Mesenchymal stem cell (in vitro differentiated cells and primary cell): ENCODE data around the gene RBM23.
A peak's percentile ranks its signal among the peaks of the same experiment; 100 is the strongest.

Experiments
- DNase-seq: peaks from one replicate; pipeline ENCODE4 v3.0.0-alpha.2; 2013
- H2AFZ ChIP-seq: one replicate; pipeline ENCODE4 v1.6.1; 2013; ENCODE audit warnings: low read depth, mild to moderate bottlenecking, control low read depth, inconsistent platforms, low read length, moderate library complexity
- H2AK5ac ChIP-seq: 2 replicates; pipeline ENCODE4 v1.6.1; 2013; ENCODE audit warnings: low read length, moderate library complexity, mild to moderate bottlenecking, inconsistent platforms; ENCODE audit not compliant: severe bottlenecking
- H2BK120ac ChIP-seq: one replicate; pipeline ENCODE4 v1.6.1; 2013; ENCODE audit warnings: low read depth, mild to moderate bottlenecking, inconsistent platforms, low read length, moderate library complexity
- H2BK12ac ChIP-seq, 2 experiments: one replicate each; pipeline ENCODE4 v1.6.1; 2013; ENCODE audit warnings: inconsistent platforms in 2 of 2, low read length in 2 of 2, mild to moderate bottlenecking in 2 of 2, moderate library complexity in 2 of 2, control low read depth in 1 of 2
- H2BK15ac ChIP-seq: one replicate; pipeline ENCODE4 v1.6.1; 2013; ENCODE audit warnings: mild to moderate bottlenecking, low read depth, inconsistent platforms; ENCODE audit not compliant: poor library complexity, severe bottlenecking
- H2BK5ac ChIP-seq: 2 replicates; pipeline ENCODE4 v1.6.1; 2013; ENCODE audit warnings: low read depth, mild to moderate bottlenecking, low read length, control low read depth, inconsistent platforms; ENCODE audit not compliant: poor library complexity, severe bottlenecking
- H3K14ac ChIP-seq, 2 experiments: one replicate each; pipeline ENCODE4 v1.6.1; 2013; ENCODE audit warnings: inconsistent platforms in 2 of 2, low read length in 2 of 2, control low read depth in 1 of 2, mild to moderate bottlenecking in 1 of 2, moderate library complexity in 1 of 2
- H3K18ac ChIP-seq, 2 experiments: one replicate each; pipeline ENCODE4 v1.6.1; 2013; ENCODE audit warnings: inconsistent platforms in 2 of 2, low read length in 2 of 2, control low read depth in 1 of 2, low read depth in 1 of 2, mild to moderate bottlenecking in 1 of 2
- H3K23ac ChIP-seq, 2 experiments: one replicate each; pipeline ENCODE4 v1.6.1; 2013; ENCODE audit warnings: inconsistent platforms in 2 of 2, low read length in 2 of 2, mild to moderate bottlenecking in 2 of 2, moderate library complexity in 2 of 2, control low read depth in 1 of 2
- H3K27ac ChIP-seq: 2 replicates; pipeline ENCODE4 v1.5.1; 2013; ENCODE audit warnings: mild to moderate bottlenecking, moderate library complexity, low read length, control low read depth, inconsistent platforms; ENCODE audit not compliant: poor library complexity, severe bottlenecking
- H3K27me3 ChIP-seq, 2 experiments: 2 replicates each; pipeline versions ENCODE4 v1.6.1 to v1.7.0; 2013; ENCODE audit warnings: low read length in 2 of 2, mild to moderate bottlenecking in 2 of 2, moderate library complexity in 2 of 2, control low read depth in 1 of 2, inconsistent platforms in 1 of 2; ENCODE audit not compliant: control insufficient read depth in 1 of 2, insufficient read depth in 1 of 2
- H3K36me3 ChIP-seq, 2 experiments: 2 replicates each; pipeline versions ENCODE4 v1.6.1 to v1.7.0; 2013; ENCODE audit warnings: low read length in 2 of 2, control low read depth in 1 of 2, inconsistent platforms in 1 of 2, low read depth in 1 of 2, mild to moderate bottlenecking in 1 of 2; ENCODE audit not compliant: insufficient read depth in 2 of 2, control insufficient read depth in 1 of 2
- H3K4ac ChIP-seq, 2 experiments: one replicate each; pipeline ENCODE4 v1.6.1; 2013; ENCODE audit warnings: inconsistent platforms in 2 of 2, low read length in 2 of 2, mild to moderate bottlenecking in 2 of 2, moderate library complexity in 2 of 2, control low read depth in 1 of 2, low read depth in 1 of 2
- H3K4me1 ChIP-seq: 2 replicates; pipeline ENCODE4 v1.6.1; 2013; ENCODE audit warnings: low read depth, low read length, control low read depth; ENCODE audit not compliant: control insufficient read depth, insufficient read depth
- H3K4me2 ChIP-seq: 2 replicates; pipeline ENCODE4 v1.6.1; 2013; ENCODE audit warnings: low read length, mild to moderate bottlenecking, inconsistent platforms; ENCODE audit not compliant: poor library complexity, severe bottlenecking
- H3K4me3 ChIP-seq, 2 experiments: 2 replicates each; pipeline versions ENCODE4 v1.5.1 to v1.7.0; 2013; ENCODE audit warnings: low read length in 2 of 2, mild to moderate bottlenecking in 2 of 2, control low read depth in 1 of 2, low read depth in 1 of 2; ENCODE audit not compliant: insufficient read depth in 1 of 2
- H3K79me1 ChIP-seq: replicated peaks from 2 replicates; pipeline ENCODE4 v1.6.1; 2013; ENCODE audit warnings: mild to moderate bottlenecking, control low read depth, low read length, inconsistent platforms; ENCODE audit not compliant: poor library complexity, severe bottlenecking
- H3K9ac ChIP-seq: 2 replicates; pipeline ENCODE4 v1.7.0; 2013; ENCODE audit warnings: mild to moderate bottlenecking, low read length, moderate library complexity
- H3K9me3 ChIP-seq: 2 replicates; pipeline ENCODE4 v1.7.0; 2013; ENCODE audit warnings: mild to moderate bottlenecking, low read length; ENCODE audit not compliant: control insufficient read depth
- H4K8ac ChIP-seq: one replicate; pipeline ENCODE4 v1.6.1; 2013; ENCODE audit warnings: inconsistent platforms, mild to moderate bottlenecking, low read length, moderate library complexity
- H4K91ac ChIP-seq: one replicate; pipeline ENCODE4 v1.6.1; 2013; ENCODE audit warnings: mild to moderate bottlenecking, low read length, inconsistent platforms
- WGBS: methylation state at CpG from one replicate; pipeline ENCODE4 v1.1.7; 2013; ENCODE audit warnings: mixed read lengths; 5-methylcytosine and 5-hydroxymethylcytosine counted together

Gene RBM23

GRCh38 chr14:22929961-22930364 lies 11.0 kb upstream of the RBM23 start:
- Histone ChIP-seq H2AK5ac (no peak overlapping the region), H3K18ac (peak overlapping the region; percentile 31 to 81), H3K4ac (peak overlapping the region; percentile 31 to 32), H2BK120ac (no peak overlapping the region), H4K91ac (peak overlapping the region; percentile 61), H2BK15ac (no peak overlapping the region), H3K36me3 (peaks cover 7 to 24% of the 10 kb centered on the region in 2 experiments), H3K9me3 (no peaks in the 10 kb centered on the region), H3K27ac (peak overlapping the region; percentile 91), H3K4me2 (peak overlapping the region; percentile 74), H3K4me1 (peaks cover 10% of the 10 kb centered on the region), H3K79me1 (peaks cover 18% of the 10 kb centered on the region), H3K9ac (peak overlapping the region; percentile 85), H3K4me3 (peak overlapping the region; percentile 47 to 79), H4K8ac (peak overlapping the region; percentile 85), H2AFZ (peak overlapping the region; percentile 33), H3K27me3 (no peaks in the 10 kb centered on the region), H3K14ac (peak overlapping the region in 1 of 2 experiments; percentile 69), H2BK5ac (peak overlapping the region; percentile 24), H2BK12ac (peak overlapping the region in 1 of 2 experiments; percentile 29), H3K23ac (peak overlapping the region in 1 of 2 experiments; percentile 25)
- WGBS: 3% methylated on average over 1 of the region's 2 CpGs
- no peak for DNase-seq

DNA sequence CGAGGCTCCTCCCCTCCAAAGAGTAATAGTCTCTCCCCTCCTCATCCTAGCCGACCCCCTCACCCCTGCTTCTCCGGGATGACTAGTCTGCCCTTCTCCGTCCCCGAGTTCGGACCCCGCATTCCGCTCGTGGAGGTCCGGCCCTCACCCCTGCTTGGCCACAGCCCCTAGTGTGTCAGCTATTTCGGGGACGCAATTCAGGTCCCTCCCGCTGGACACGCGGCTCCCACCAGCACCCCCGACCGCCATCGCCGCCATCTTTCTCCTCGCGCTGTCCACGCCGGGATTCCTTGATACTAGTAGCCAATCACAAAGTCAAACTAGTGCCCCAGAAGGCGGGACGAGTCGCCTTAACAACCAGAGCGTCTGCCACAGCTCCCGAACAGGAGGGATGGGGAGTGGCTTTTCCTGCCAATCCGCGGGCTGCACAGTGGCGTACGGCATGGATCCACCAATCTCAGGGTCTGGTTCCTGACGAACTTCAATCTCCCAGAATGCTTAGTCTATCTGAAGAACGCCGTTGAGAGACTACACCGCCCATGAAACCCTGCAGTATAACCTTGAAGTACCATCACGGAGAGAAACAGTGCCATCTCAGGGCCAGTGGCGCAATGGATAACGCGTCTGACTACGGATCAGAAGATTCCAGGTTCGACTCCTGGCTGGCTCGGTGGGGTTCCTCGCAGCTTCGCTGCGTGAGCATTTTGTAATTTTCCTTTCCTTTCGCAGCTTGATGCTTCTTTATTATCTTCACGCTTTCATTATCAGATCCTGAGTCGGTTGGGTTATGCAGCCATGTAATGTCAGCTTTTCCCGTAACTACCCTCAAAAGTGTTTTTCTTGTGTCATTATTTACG lies 10.4 kb upstream of the RBM23 start, which contains the start of gene PRMT5:
PRMT5 (minus strand) TSS at position 273 of the 857 bp plus-strand sequence; CDS start at position 258, 15 bp downstream.
- H3K27ac ChIP-seq: peak within 1 kb of the TSS; percentile 91
- H2BK120ac ChIP-seq: peak within 1 kb of the TSS; percentile 78
- H3K18ac ChIP-seq: peak within 1 kb of the TSS; percentile 90 to 94
- peaks cover 10% of the 10 kb centered on the region for H3K4me1 ChIP-seq
- peak within 1 kb of the TSS; percentile 13 for H2BK15ac ChIP-seq
- no peaks in the 10 kb centered on the region for H3K27me3 ChIP-seq
- H3K23ac ChIP-seq: peak within 1 kb of the TSS; percentile 25 to 84
- peak within 1 kb of the TSS; percentile 31 to 56 for H3K4ac ChIP-seq
- no peaks in the 10 kb centered on the region for H3K9me3 ChIP-seq
- peak within 1 kb of the TSS; percentile 97 to 98 for H3K4me3 ChIP-seq
- peak within 1 kb of the TSS; percentile 98 for H3K9ac ChIP-seq
- H2BK5ac ChIP-seq: peak within 1 kb of the TSS; percentile 25
- peaks cover 23% of the 10 kb centered on the region for H3K79me1 ChIP-seq
- H2AFZ ChIP-seq: peak within 1 kb of the TSS; percentile 80
- no peak within 1 kb of the TSS for H2AK5ac ChIP-seq
- peaks cover 9 to 30% of the 10 kb centered on the region in 2 experiments for H3K36me3 ChIP-seq
- H4K91ac ChIP-seq: peak within 1 kb of the TSS; percentile 97
- under 1% methylated on average over 48 of the region's 51 CpGs for WGBS
- DNase-seq: peak; percentile 100
- peak within 1 kb of the TSS; percentile 29 to 79 for H2BK12ac ChIP-seq
- H3K14ac ChIP-seq: peak within 1 kb of the TSS in 1 of 2 experiments; percentile 86
- H4K8ac ChIP-seq: peak within 1 kb of the TSS; percentile 92
- H3K4me2 ChIP-seq: peak within 1 kb of the TSS; percentile 74

- peak overlapping the region; percentile 25 for H2BK5ac ChIP-seq
- H2BK15ac ChIP-seq: no peak overlapping the region
- peak overlapping the region; percentile 97 for H4K91ac ChIP-seq
- H2AFZ ChIP-seq: peak overlapping the region; percentile 80
- peak overlapping the region; percentile 92 for H4K8ac ChIP-seq
- peaks cover 25% of the 10 kb centered on the region for H3K79me1 ChIP-seq
- peak overlapping the region; percentile 97 to 98 for H3K4me3 ChIP-seq
- H3K14ac ChIP-seq: no peak overlapping the region
- no peaks in the 10 kb centered on the region for H3K27me3 ChIP-seq
- peaks cover 10% of the 10 kb centered on the region for H3K4me1 ChIP-seq
- peak overlapping the region; percentile 78 for H2BK120ac ChIP-seq
- WGBS: 37% methylated on average over 12 of the region's 12 CpGs
- H3K27ac ChIP-seq: peak overlapping the region; percentile 78
- no peak overlapping the region for H2AK5ac ChIP-seq
- no peak overlapping the region for H3K23ac ChIP-seq
- H3K18ac ChIP-seq: peak overlapping the region; percentile 90 to 94
- DNase-seq: no peak
- H3K4me2 ChIP-seq: peak overlapping the region; percentile 71
- H3K9ac ChIP-seq: peak overlapping the region; percentile 98
- H3K9me3 ChIP-seq: no peaks in the 10 kb centered on the region
- peak overlapping the region in 1 of 2 experiments; percentile 56 for H3K4ac ChIP-seq
- peaks cover 18 to 38% of the 10 kb centered on the region in 2 experiments for H3K36me3 ChIP-seq
- H2BK12ac ChIP-seq: no peak overlapping the region
These were observed 9.5 kb upstream of the RBM23 start for GRCh38 chr14:22928237-22929103.
